Panc1 (cell line): Measurements from ENCODE around the gene MMP24OS. TPM values are rescaled to one million over a fixed set of nuclear protein-coding genes. Genes with fewer than 3 reads are reported as not detected.

Experiments used
- ATAC-seq: fragments of 200-7000 bp; cut with Tn5 transposase; 2 replicates; pipeline ENCODE4 v1.9.1; 2020; ENCODE audit warnings: mild to moderate bottlenecking, moderate library complexity
- BruUV-seq: library from RNA; stranded (reverse); fragments of 400-500 nt; replicated peaks from 2 replicates; lab custom pipeline; 2021; lab: Mats Ljungman, UMichigan
- CTCF ChIA-PET: fragments of 300-600 bp; sonication (Branson Sonifier 250); formaldehyde crosslinking; loops from one replicate; lab custom pipeline; 2022; ENCODE audit warnings: antibody characterized with exemption; lab: Charles Lee
- POLR2A ChIA-PET: fragments of 300-600 bp; sonication (Branson Sonifier 250); formaldehyde crosslinking; loops from one replicate; lab custom pipeline; 2022; ENCODE audit warnings: antibody characterized with exemption; lab: Charles Lee
- DNase-seq: peaks from one replicate; pipeline ENCODE4 v3.0.0-alpha.2; 2010; ENCODE audit warnings: low read depth, low spot score
- H3K27ac ChIP-seq: 2 replicates; pipeline ENCODE4 v1.5.1; 2011; ENCODE audit warnings: mild to moderate bottlenecking, low read length, inconsistent platforms
- H3K27me3 ChIP-seq: fragments of 200-500 bp; sonication (Bioruptor generic); 2 replicates; pipeline ENCODE4 v1.6.0; 2014; ENCODE audit warnings: low read length, inconsistent platforms; ENCODE audit not compliant: control insufficient read depth, insufficient read depth
- H3K36me3 ChIP-seq: fragments of 200-500 bp; sonication (Bioruptor generic); 2 replicates; pipeline ENCODE4 v1.5.1; 2014; ENCODE audit warnings: inconsistent platforms, mild to moderate bottlenecking, low read length, moderate library complexity; ENCODE audit not compliant: control insufficient read depth, insufficient read depth
- H3K4me1 ChIP-seq: 2 replicates; pipeline ENCODE4 v1.5.1; 2011; ENCODE audit warnings: inconsistent platforms, mild to moderate bottlenecking, low read length, moderate library complexity; ENCODE audit not compliant: control insufficient read depth, insufficient read depth
- H3K4me3 ChIP-seq, 2 experiments: 2 replicates each; pipeline ENCODE4 v1.5.1; 2011 to 2012; ENCODE audit warnings: low read depth in 2 of 2, low read length in 2 of 2, mild to moderate bottlenecking in 2 of 2, inconsistent platforms in 1 of 2, moderate library complexity in 1 of 2
- H3K9me3 ChIP-seq: fragments of 200-500 bp; sonication (Bioruptor generic); 2 replicates; pipeline ENCODE4 v1.5.1; 2014; ENCODE audit warnings: low read depth, mild to moderate bottlenecking, inconsistent platforms, low read length, moderate library complexity; ENCODE audit not compliant: control insufficient read depth, insufficient read depth
- POLR2AphosphoS5 ChIP-seq: IDR thresholded peaks from 2 replicates; pipeline ENCODE4 v1.6.1; 2012; ENCODE audit warnings: mild to moderate bottlenecking, low read depth, low read length, moderate library complexity
- SIN3A ChIP-seq: IDR thresholded peaks from 2 replicates; pipeline ENCODE4 v1.6.1; 2012; ENCODE audit warnings: low read depth, mild to moderate bottlenecking, low read length, moderate library complexity, borderline replicate concordance; ENCODE audit not compliant: insufficient read depth
- TCF7L2 ChIP-seq: IDR thresholded peaks from 2 replicates; pipeline ENCODE4 v1.6.1; 2011; ENCODE audit warnings: mild to moderate bottlenecking, low read depth, low read length, inconsistent platforms
- in situ Hi-C: cut with HindIII; loops from 2 replicates; pipeline ENCODE4 v1.10.0; 2016; ENCODE audit warnings: low sequenced_read_pairs, low pct_unique_long_range_greater_than_20kb
- intact Hi-C: fragments of 100-400 bp; cut with micrococcal nuclease; formaldehyde crosslinking; loops from one replicate; pipeline ENCODE4 v1.10.0; 2022; ENCODE audit not compliant: unreplicated experiment
- total RNA-seq: library from RNA; stranded (reverse); gene quantifications from one replicate; pipeline ENCODE4 v1.2.1, GENCODE V29; 2021; ENCODE audit not compliant: unreplicated experiment
- TF ChIP-seq, protein P1 (sequence below), 2 experiments: IDR thresholded peaks; 2 replicates each; pipeline ENCODE4 v1.6.1; 2011 to 2012; ENCODE audit warnings: low read depth in 2 of 2, control low read depth in 1 of 2, low read length in 1 of 2, mild to moderate bottlenecking in 1 of 2, moderate library complexity in 1 of 2; ENCODE audit not compliant: insufficient read depth in 1 of 2
- TF ChIP-seq, protein P2 (sequence below): fragments of 450-650 bp; IDR thresholded peaks from 2 replicates; pipeline ENCODE4 v1.5.1; 2017; ENCODE audit warnings: mild to moderate bottlenecking

MMP24OS gene
- total RNA-seq, 1 experiment from 2014 or later: 83.8 TPM

DNA sequence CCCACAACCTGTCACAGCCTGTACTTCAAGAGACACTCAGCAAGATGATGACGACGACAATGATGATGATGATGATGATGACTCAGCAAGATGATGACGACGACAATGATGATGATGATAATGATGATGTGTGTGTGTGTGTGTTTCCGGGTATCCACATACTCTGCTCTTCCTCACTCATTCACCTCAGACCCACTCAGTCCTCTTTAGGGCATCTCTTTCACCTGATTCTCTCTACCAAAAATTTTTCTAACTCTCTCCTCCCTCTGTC is 7.8 kb upstream of the MMP24OS start:
- CTCF ChIA-PET: no interaction called here
- peak overlapping the region; percentile 98 for H3K27ac ChIP-seq
- peaks cover 10% of the 10 kb centered on the region for H3K4me1 ChIP-seq
- in situ Hi-C loops: no loop called here
- no peaks in the 10 kb centered on the region for H3K9me3 ChIP-seq
- intact Hi-C loops: no loop called here
- peak overlapping the region in 1 of 2 experiments; percentile 94; a peak in 2 of 4 replicates for H3K4me3 ChIP-seq
- TF ChIP-seq, protein P1, sequence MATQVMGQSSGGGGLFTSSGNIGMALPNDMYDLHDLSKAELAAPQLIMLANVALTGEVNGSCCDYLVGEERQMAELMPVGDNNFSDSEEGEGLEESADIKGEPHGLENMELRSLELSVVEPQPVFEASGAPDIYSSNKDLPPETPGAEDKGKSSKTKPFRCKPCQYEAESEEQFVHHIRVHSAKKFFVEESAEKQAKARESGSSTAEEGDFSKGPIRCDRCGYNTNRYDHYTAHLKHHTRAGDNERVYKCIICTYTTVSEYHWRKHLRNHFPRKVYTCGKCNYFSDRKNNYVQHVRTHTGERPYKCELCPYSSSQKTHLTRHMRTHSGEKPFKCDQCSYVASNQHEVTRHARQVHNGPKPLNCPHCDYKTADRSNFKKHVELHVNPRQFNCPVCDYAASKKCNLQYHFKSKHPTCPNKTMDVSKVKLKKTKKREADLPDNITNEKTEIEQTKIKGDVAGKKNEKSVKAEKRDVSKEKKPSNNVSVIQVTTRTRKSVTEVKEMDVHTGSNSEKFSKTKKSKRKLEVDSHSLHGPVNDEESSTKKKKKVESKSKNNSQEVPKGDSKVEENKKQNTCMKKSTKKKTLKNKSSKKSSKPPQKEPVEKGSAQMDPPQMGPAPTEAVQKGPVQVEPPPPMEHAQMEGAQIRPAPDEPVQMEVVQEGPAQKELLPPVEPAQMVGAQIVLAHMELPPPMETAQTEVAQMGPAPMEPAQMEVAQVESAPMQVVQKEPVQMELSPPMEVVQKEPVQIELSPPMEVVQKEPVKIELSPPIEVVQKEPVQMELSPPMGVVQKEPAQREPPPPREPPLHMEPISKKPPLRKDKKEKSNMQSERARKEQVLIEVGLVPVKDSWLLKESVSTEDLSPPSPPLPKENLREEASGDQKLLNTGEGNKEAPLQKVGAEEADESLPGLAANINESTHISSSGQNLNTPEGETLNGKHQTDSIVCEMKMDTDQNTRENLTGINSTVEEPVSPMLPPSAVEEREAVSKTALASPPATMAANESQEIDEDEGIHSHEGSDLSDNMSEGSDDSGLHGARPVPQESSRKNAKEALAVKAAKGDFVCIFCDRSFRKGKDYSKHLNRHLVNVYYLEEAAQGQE (IDR thresholded peaks at IDR 0.05; ENCODE audit: insufficient read depth in 1 of 2, low read depth in 2 of 2, low read length in 1 of 2): no peak
- no peak for TF ChIP-seq POLR2AphosphoS5
- TF ChIP-seq, protein P2, sequence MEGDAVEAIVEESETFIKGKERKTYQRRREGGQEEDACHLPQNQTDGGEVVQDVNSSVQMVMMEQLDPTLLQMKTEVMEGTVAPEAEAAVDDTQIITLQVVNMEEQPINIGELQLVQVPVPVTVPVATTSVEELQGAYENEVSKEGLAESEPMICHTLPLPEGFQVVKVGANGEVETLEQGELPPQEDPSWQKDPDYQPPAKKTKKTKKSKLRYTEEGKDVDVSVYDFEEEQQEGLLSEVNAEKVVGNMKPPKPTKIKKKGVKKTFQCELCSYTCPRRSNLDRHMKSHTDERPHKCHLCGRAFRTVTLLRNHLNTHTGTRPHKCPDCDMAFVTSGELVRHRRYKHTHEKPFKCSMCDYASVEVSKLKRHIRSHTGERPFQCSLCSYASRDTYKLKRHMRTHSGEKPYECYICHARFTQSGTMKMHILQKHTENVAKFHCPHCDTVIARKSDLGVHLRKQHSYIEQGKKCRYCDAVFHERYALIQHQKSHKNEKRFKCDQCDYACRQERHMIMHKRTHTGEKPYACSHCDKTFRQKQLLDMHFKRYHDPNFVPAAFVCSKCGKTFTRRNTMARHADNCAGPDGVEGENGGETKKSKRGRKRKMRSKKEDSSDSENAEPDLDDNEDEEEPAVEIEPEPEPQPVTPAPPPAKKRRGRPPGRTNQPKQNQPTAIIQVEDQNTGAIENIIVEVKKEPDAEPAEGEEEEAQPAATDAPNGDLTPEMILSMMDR: no peak
- no peak for TF ChIP-seq TCF7L2
- TF ChIP-seq SIN3A: no peak
- ATAC-seq: no peak
- H3K36me3 ChIP-seq: peaks cover under 1% of the 10 kb centered on the region
- POLR2A ChIA-PET: no interaction called here
- H3K27me3 ChIP-seq: no peaks in the 10 kb centered on the region
- no peak for DNase-seq
- BruUV-seq: no TSS peak

DNA sequence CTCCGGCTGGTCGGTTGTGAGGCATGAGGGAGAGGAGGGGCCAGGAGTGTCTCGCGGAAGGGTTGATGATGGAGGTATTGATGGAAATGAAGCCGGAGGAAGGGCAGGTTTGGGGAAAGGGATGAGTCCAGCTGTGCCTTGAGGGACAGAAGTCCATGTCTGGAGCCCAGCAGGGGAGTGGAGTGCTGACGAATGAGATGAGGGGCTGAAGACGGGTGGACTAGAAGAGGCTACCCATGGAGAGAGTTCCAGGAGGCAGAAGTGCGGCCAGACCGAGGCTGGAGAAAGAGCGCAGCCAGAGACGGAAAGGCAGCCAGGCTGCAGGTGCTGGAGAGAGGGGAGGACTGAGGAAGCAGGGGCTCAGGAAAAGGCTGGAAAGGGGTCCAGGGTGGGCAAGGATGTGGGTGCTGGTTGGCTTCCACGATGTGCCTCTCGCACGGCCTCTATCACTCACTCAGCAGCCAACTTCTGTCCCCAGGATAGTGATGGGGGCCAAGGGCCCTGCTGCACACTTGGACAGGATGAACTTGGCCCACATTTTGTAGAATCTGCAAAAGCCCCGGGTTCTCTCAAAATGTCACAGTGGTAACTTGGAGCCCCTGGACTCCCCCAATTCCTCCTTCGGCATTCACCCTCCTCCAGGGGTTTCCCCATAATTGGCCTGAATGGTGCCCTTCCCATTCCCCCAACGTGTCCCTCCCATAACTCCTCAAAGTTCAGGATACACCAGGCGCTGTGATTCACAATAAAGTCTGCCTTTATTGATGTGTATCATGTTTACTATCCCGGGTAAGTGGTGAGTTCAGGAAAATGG is 7.3 kb upstream of the MMP24OS start:
- POLR2A ChIA-PET: interaction anchor here (0.6 to 0.9 kb wide), 10 partner anchors 13 to 1726 kb away, joined by 3 to 9 read pairs (median 5); no protein-coding TSS in a partner anchor
- Histone ChIP-seq H3K27me3 (no peaks in the 10 kb centered on the region), H3K4me1 (peaks cover 14% of the 10 kb centered on the region), H3K9me3 (no peaks in the 10 kb centered on the region), H3K27ac (peak overlapping the region; percentile 98), H3K36me3 (peaks cover 6% of the 10 kb centered on the region), H3K4me3 (peak overlapping the region; percentile 91 to 94)
- TF ChIP-seq, protein P2: no peak
- TF ChIP-seq POLR2AphosphoS5: no peak
- TF ChIP-seq, protein P1 (IDR thresholded peaks at IDR 0.05; ENCODE audit: insufficient read depth in 1 of 2, low read depth in 2 of 2, low read length in 1 of 2): no peak
- TF ChIP-seq SIN3A: no peak
- no peak for TF ChIP-seq TCF7L2
- peak; percentile 20 for ATAC-seq
- no peak for DNase-seq
- CTCF ChIA-PET: interaction anchor here (0.6 to 0.8 kb wide), 2 partner anchors 59 to 163 kb away, joined by 3 to 5 read pairs; no protein-coding TSS in a partner anchor
- intact Hi-C loops: no loop called here
- BruUV-seq: TSS peak; percentile 95
- in situ Hi-C loops: no loop called here
